Measurements from ENCODE around the gene GGCX. TPM values are rescaled to one million over a fixed set of nuclear protein-coding genes. Genes with fewer than 3 reads are reported as not detected.
A peak's percentile ranks its signal among the peaks of the same experiment; 100 is the strongest.

Gene GGCX
- total and polyA plus RNA-seq, 2 of the 4 experiments (the other 2 are of a cell fraction): 35.0 to 39.4 TPM

GRCh38 chr2:85547859-85548607 lies 13.3 kb downstream of the GGCX start:
- intact Hi-C loops (cut with micrococcal nuclease): no loop called here
- H3K27me3 ChIP-seq (ENCODE audit: control insufficient read depth, insufficient read depth, low read length): no peaks in the 10 kb centered on the region
- in situ Hi-C loops (cut with MboI; ENCODE audit: low sequenced_read_pairs): no loop called here
- H3K79me1 ChIP-seq (ENCODE audit: low read depth in 1 of 2, low read length in 2 of 2): peaks cover 8 to 50% of the 10 kb centered on the region in 2 experiments; a peak in 3 of 4 replicates
- CTCF ChIA-PET: interaction anchor here (1.3 to 6.8 kb wide), 2 partner anchors 128 to 415 kb away, joined by 5 to 46 read pairs; partner anchors contain the start of genes SH2D6 and TCF7L1
- no peak overlapping the region for H3K9ac ChIP-seq (ENCODE audit: low read depth, low read length)
- 0 out of 2 replicates have a peak overlapping the region, but pooled peaks have one; percentile 58 for H2AK5ac ChIP-seq (ENCODE audit: low read depth, low read length)
- peak overlapping the region; percentile 52; the same call in 1 of the 2 replicates for H3K4ac ChIP-seq (ENCODE audit: low read depth, low read length)
- H3K4me2 ChIP-seq (ENCODE audit: low read depth, low read length): no peak overlapping the region
- peaks cover 20% of the 10 kb centered on the region for H3K4me1 ChIP-seq (ENCODE audit: control insufficient read depth, insufficient read depth, low read length)
- 81% methylated on average over 3 of the region's 6 CpGs; no CpG with 5 or more reads in 1 of the 2 experiments for WGBS, 2 experiments (ENCODE audit: extremely low coverage in 2 of 2, insufficient read length in 1 of 2)
- H2AK9ac ChIP-seq (replicated peaks; ENCODE audit: low read depth, low read length, poor library complexity): no peak overlapping the region
- no peaks in the 10 kb centered on the region for H3K9me3 ChIP-seq (ENCODE audit: control insufficient read depth, insufficient read depth, low read length)
- DNase-seq (peak; percentile 34), ATAC-seq (ENCODE audit: low read depth) (no peak)
- dilution Hi-C loops (cut with HindIII; ENCODE audit: low sequenced_read_pairs, unreplicated experiment): no loop called here
- H4K20me1 ChIP-seq (ENCODE audit: insufficient read depth, low read length): peaks cover 35% of the 10 kb centered on the region
- peak overlapping the region; percentile 22; the same call in 1 of the 2 replicates for H3K18ac ChIP-seq (ENCODE audit: low read depth, low read length)
- no peak overlapping the region for H4K5ac ChIP-seq (ENCODE audit: low read depth, low read length)
- peaks cover 43% of the 10 kb centered on the region for H3K36me3 ChIP-seq (ENCODE audit: control insufficient read depth, insufficient read depth, low read length)
- H2AFZ ChIP-seq (replicated peaks; ENCODE audit: low read length, poor library complexity): no peak overlapping the region
- BruUV-seq (replicated peaks): no TSS peak
- POLR2A ChIA-PET (ENCODE audit: unreplicated experiment): interaction anchor here (1.0 to 5.1 kb wide), 4 partner anchors 8 to 129 kb away, joined by 4 to 42 read pairs (median 6); partner anchors contain the start of genes MAT2A and SH2D6
- no peak overlapping the region for H2BK20ac ChIP-seq (ENCODE audit: low read depth, low read length)
- peak overlapping the region; percentile 39; the same call in 1 of the 3 replicates for H2BK15ac ChIP-seq (ENCODE audit: low read depth, low read length)
- H4K8ac ChIP-seq (ENCODE audit: low read depth in 2 of 2, low read length in 2 of 2): peak overlapping the region in 1 of 2 experiments; percentile 55; a peak in 2 of 4 replicates
- peak overlapping the region; percentile 38; the same call in 1 of the 2 replicates for H4K91ac ChIP-seq (ENCODE audit: insufficient read depth, low read depth, low read length)
- 0 out of 2 replicates have a peak overlapping the region, but pooled peaks have one; percentile 68 for H3K23ac ChIP-seq (ENCODE audit: low read depth, low read length)
- H2BK5ac ChIP-seq (ENCODE audit: low read depth, low read length, poor library complexity, severe bottlenecking): peak overlapping the region; percentile 89
- H3K56ac ChIP-seq (ENCODE audit: extremely low read depth, insufficient read depth, low read length): no peak overlapping the region
- peak overlapping the region; percentile 37; the same call in 1 of the 2 replicates for H2BK120ac ChIP-seq (ENCODE audit: low read depth, low read length)
- H3K4me3 ChIP-seq (ENCODE audit: insufficient read depth, low read depth, low read length): no peak overlapping the region
- peak overlapping the region; percentile 85; the same call in 1 of the 2 replicates for H3K27ac ChIP-seq (ENCODE audit: insufficient read depth, low read length)
- H3K9me1 ChIP-seq (ENCODE audit: insufficient read depth, low read length): peaks cover 9% of the 10 kb centered on the region; the same call in 1 of the 2 replicates
- peak overlapping the region; percentile 31; the same call in 1 of the 2 replicates for H3K14ac ChIP-seq (replicated peaks; ENCODE audit: low read depth, low read length)
- TF ChIP-seq CTCF (conservative IDR thresholded peaks at IDR 0.05; ENCODE audit: low read depth, low read length): no peak
- TF ChIP-seq MXI1 (IDR thresholded peaks at IDR 0.05; ENCODE audit: borderline replicate concordance, low read depth, low read length): no peak
- no peak for TF ChIP-seq SMC3 (IDR thresholded peaks at IDR 0.05; ENCODE audit: low read depth, low read length)
- TF ChIP-seq ELK1 (IDR thresholded peaks at IDR 0.05; ENCODE audit: borderline replicate concordance, low read depth, low read length): no peak
- TF ChIP-seq FOS (IDR thresholded peaks at IDR 0.05; ENCODE audit: low read depth, low read length): no peak
- TF ChIP-seq POLR2A (IDR thresholded peaks at IDR 0.05; ENCODE audit: low read depth, low read length): no peak; the same call in 1 of the 2 replicates
- TF ChIP-seq BHLHE40 (IDR thresholded peaks at IDR 0.05; ENCODE audit: low read depth, low read length): no peak
- no peak for TF ChIP-seq CEBPB (IDR thresholded peaks at IDR 0.05; ENCODE audit: low read depth, low read length)
- no peak for TF ChIP-seq RFX5 (IDR thresholded peaks at IDR 0.05; ENCODE audit: low read depth, low read length)
- no peak for TF ChIP-seq RCOR1 (IDR thresholded peaks at IDR 0.05; ENCODE audit: insufficient replicate concordance, low read length)
- TF ChIP-seq MAFK (IDR thresholded peaks at IDR 0.05; ENCODE audit: low read depth, low read length): no peak
- TF ChIP-seq, protein P1, sequence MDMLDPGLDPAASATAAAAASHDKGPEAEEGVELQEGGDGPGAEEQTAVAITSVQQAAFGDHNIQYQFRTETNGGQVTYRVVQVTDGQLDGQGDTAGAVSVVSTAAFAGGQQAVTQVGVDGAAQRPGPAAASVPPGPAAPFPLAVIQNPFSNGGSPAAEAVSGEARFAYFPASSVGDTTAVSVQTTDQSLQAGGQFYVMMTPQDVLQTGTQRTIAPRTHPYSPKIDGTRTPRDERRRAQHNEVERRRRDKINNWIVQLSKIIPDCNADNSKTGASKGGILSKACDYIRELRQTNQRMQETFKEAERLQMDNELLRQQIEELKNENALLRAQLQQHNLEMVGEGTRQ (IDR thresholded peaks at IDR 0.05; ENCODE audit: low read depth, low read length): no peak
- no peak for TF ChIP-seq CHD1 (IDR thresholded peaks at IDR 0.05; ENCODE audit: low read depth, low read length)

All from IMR-90 (cell line).